ENCODE data around the gene ADGRA1.
"Not testable (repeated sequence)": the region's sequence is repeated elsewhere in the genome, so short reads cannot be mapped to it uniquely, and the experiment has no call there.

GRCh38 chr10:133053527-133054133 is 34.1 kb upstream of the ADGRA1 start:
- TF ChIP-seq, protein P1, sequence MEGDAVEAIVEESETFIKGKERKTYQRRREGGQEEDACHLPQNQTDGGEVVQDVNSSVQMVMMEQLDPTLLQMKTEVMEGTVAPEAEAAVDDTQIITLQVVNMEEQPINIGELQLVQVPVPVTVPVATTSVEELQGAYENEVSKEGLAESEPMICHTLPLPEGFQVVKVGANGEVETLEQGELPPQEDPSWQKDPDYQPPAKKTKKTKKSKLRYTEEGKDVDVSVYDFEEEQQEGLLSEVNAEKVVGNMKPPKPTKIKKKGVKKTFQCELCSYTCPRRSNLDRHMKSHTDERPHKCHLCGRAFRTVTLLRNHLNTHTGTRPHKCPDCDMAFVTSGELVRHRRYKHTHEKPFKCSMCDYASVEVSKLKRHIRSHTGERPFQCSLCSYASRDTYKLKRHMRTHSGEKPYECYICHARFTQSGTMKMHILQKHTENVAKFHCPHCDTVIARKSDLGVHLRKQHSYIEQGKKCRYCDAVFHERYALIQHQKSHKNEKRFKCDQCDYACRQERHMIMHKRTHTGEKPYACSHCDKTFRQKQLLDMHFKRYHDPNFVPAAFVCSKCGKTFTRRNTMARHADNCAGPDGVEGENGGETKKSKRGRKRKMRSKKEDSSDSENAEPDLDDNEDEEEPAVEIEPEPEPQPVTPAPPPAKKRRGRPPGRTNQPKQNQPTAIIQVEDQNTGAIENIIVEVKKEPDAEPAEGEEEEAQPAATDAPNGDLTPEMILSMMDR (IDR thresholded peaks at IDR 0.05; ENCODE audit: low read length): not testable (repeated sequence)
- not testable (repeated sequence) for TF ChIP-seq EZH2phosphoT487 (IDR thresholded peaks at IDR 0.05; ENCODE audit: low read length)

All from MM.1S (cell line).